GM12878 (cell line): ENCODE data around the gene AFMID. TPM values are rescaled to one million over a fixed set of nuclear protein-coding genes. Genes with fewer than 3 reads are reported as not detected.

Experiments
- ATAC-seq: fragments of 200-7000 bp; cut with Tn5 transposase; 3 replicates; pipeline ENCODE4 v1.9.1; 2020; ENCODE audit warnings: mild to moderate bottlenecking, moderate library complexity
- BruUV-seq: library from RNA; stranded (reverse); fragments of 400-500 nt; replicated peaks from 2 replicates; lab custom pipeline; 2021; lab: Mats Ljungman, UMichigan
- CTCF ChIA-PET: fragments of 300-600 bp; sonication (Branson Sonifier 250); formaldehyde crosslinking; extraction: SDS; loops from one replicate; lab custom pipeline; 2021; ENCODE audit warnings: inconsistent platforms; lab: Yijun Ruan, JAX
- POLR2A ChIA-PET: fragments of 350-600 bp; formaldehyde crosslinking; extraction: SDS; loops from one replicate; lab custom pipeline; 2021; ENCODE audit warnings: inconsistent platforms; lab: Charles Lee
- RAD21 ChIA-PET: fragments of 300-600 bp; sonication (Branson Sonifier 250); formaldehyde crosslinking; loops from one replicate; lab custom pipeline; 2023; ENCODE audit warnings: antibody characterized with exemption; ENCODE audit not compliant: unreplicated experiment; lab: Charles Lee
- SMC1A ChIA-PET: fragments of 300-600 bp; sonication (Branson Sonifier 250); formaldehyde crosslinking; loops from one replicate; lab custom pipeline; 2023; ENCODE audit not compliant: unreplicated experiment, uncharacterized antibody; lab: Charles Lee
- DNase-seq: peaks from one replicate; pipeline ENCODE4 v3.0.0-alpha.2; 2011; ENCODE audit warnings: low read depth, low spot score
- FAIRE-seq: peaks from 3 replicates; lab custom pipeline; 2011; peaks lifted over from hg19 to GRCh38; lab: Jason Lieb, UNC
- H2AFZ ChIP-seq: 2 replicates; pipeline ENCODE4 v1.6.0; 2011; ENCODE audit warnings: low read depth, low read length, control low read depth; ENCODE audit not compliant: control insufficient read depth
- H3K27ac ChIP-seq: 2 replicates; pipeline ENCODE4 v1.5.1; 2011; ENCODE audit warnings: control low read depth; ENCODE audit not compliant: control insufficient read depth, insufficient read depth
- H3K27me3 ChIP-seq, 2 experiments: replicated peaks in 1 of 2; 2 replicates each; pipeline versions ENCODE4 v1.6.0 to v1.6.1; 2011; ENCODE audit warnings: low read length in 1 of 2; ENCODE audit not compliant: control insufficient read depth in 2 of 2, insufficient read depth in 2 of 2
- H3K36me3 ChIP-seq, 2 experiments: 2 replicates each; pipeline ENCODE4 v1.5.1; 2011; ENCODE audit warnings: low read length in 1 of 2; ENCODE audit not compliant: control insufficient read depth in 2 of 2, insufficient read depth in 2 of 2
- H3K4me1 ChIP-seq: 2 replicates; pipeline ENCODE4 v1.6.1; 2011; ENCODE audit warnings: mild to moderate bottlenecking, low read length, moderate library complexity, mixed read lengths; ENCODE audit not compliant: control insufficient read depth, insufficient read depth
- H3K4me2 ChIP-seq: 2 replicates; pipeline ENCODE4 v1.6.0; 2011; ENCODE audit warnings: control low read depth; ENCODE audit not compliant: control insufficient read depth, insufficient read depth
- H3K4me3 ChIP-seq: fragments of 200-600 bp; sonication (generic); 2 replicates; pipeline ENCODE4 v1.5.1; 2016
- H3K79me2 ChIP-seq: 2 replicates; pipeline ENCODE4 v1.6.0; 2011; ENCODE audit warnings: low read length; ENCODE audit not compliant: control insufficient read depth, insufficient read depth
- H3K9ac ChIP-seq: 2 replicates; pipeline ENCODE4 v1.8.0; 2011; ENCODE audit warnings: low read length, control low read depth, mixed read lengths; ENCODE audit not compliant: control insufficient read depth, insufficient read depth
- H3K9me3 ChIP-seq: replicated peaks from 3 replicates; pipeline ENCODE4 v1.5.1; 2011; ENCODE audit warnings: mild to moderate bottlenecking, low read length; ENCODE audit not compliant: control insufficient read depth, insufficient read depth
- H4K20me1 ChIP-seq: 2 replicates; pipeline ENCODE4 v1.6.0; 2011; ENCODE audit not compliant: control insufficient read depth, insufficient read depth
- ATF7 ChIP-seq: fragments of 450-650 bp; IDR thresholded peaks from 2 replicates; pipeline ENCODE4 v1.6.1; 2016; ENCODE audit warnings: low read depth, mild to moderate bottlenecking
- CHD2 ChIP-seq: IDR thresholded peaks from 2 replicates; pipeline ENCODE4 v1.6.1; 2011; ENCODE audit warnings: low read depth, low read length, improper control_type of control experiment, borderline replicate concordance
- CREM ChIP-seq: IDR thresholded peaks from 2 replicates; pipeline ENCODE4 v1.6.1; 2014; ENCODE audit warnings: antibody characterized with exemption, low read depth
- CUX1 ChIP-seq: IDR thresholded peaks from 2 replicates; pipeline ENCODE4 v1.6.1; 2012; ENCODE audit warnings: improper control_type of control experiment, low read depth, low read length; ENCODE audit not compliant: insufficient replicate concordance
- NFYA ChIP-seq: IDR thresholded peaks from 2 replicates; pipeline ENCODE4 v1.6.1; 2011; ENCODE audit warnings: low read depth, mild to moderate bottlenecking, low read length, improper control_type of control experiment, borderline replicate concordance
- PAX5 ChIP-seq: IDR thresholded peaks from 2 replicates; pipeline ENCODE4 v1.6.1; 2011; ENCODE audit warnings: low read depth, low read length, borderline replicate concordance
- STAT3 ChIP-seq: IDR thresholded peaks from 2 replicates; pipeline ENCODE4 v1.6.1; 2011; ENCODE audit warnings: low read depth, low read length, improper control_type of control experiment
- TCF12 ChIP-seq: IDR thresholded peaks from 2 replicates; pipeline ENCODE4 v1.6.1; 2011; ENCODE audit warnings: low read depth, mild to moderate bottlenecking, low read length
- USF2 ChIP-seq: IDR thresholded peaks from 2 replicates; pipeline ENCODE4 v1.6.1; 2011; ENCODE audit warnings: low read depth, low read length, improper control_type of control experiment, borderline replicate concordance
- WGBS: methylation state at CpG from one replicate; pipeline ENCODE4 v1.1.6; 2016; ENCODE audit warnings: low lambda C conversion rate; ENCODE audit not compliant: insufficient replicate concordance, insufficient coverage; ENCODE audit errors: missing lambda C conversion rate; 5-methylcytosine and 5-hydroxymethylcytosine counted together
- in situ Hi-C: fragments of 300-500 bp; cut with MboI; formaldehyde crosslinking; loops from 9 replicates; pipeline ENCODE4 v1.14.3; 2018; ENCODE audit warnings: mixed read lengths
- intact Hi-C: fragments of 100-400 bp; cut with micrococcal nuclease; formaldehyde crosslinking; loops from one replicate; pipeline ENCODE4 v1.14.2; 2022; ENCODE audit not compliant: unreplicated experiment
- polyA plus RNA-seq, 11 experiments: library from polyadenylated mRNA; depleted of rRNA in 4 of 11; unstranded in 6 of 11; stranded (reverse) in 5 of 11; fragments of >200 nt; fragmentation: Nextera tagmentation in 4 of 11; fragmentation: Illumina TruSeq in 1 of 11; extraction: Ambion mirVana in 4 of 11; extraction: Trizol in 1 of 11; gene quantifications; 1 replicate in 1 of 11; 2 replicates in 10 of 11; pipeline versions ENCODE4 v1.2.1 to v1.2.3, GENCODE V29; 2011 to 2016; ENCODE audit warnings: inconsistent platforms in 2 of 11, missing spikeins in 2 of 11, low read depth in 1 of 11
- total RNA-seq, 4 experiments: library from RNA; depleted of rRNA in 3 of 4; stranded (reverse); fragments of >200 nt in 3 of 4; fragmentation: Illumina TruSeq in 1 of 4; extraction: Trizol in 1 of 4; gene quantifications; 2 replicates each; pipeline versions ENCODE4 v1.2.1 to v1.2.3, GENCODE V29; 2013 to 2021

The AFMID gene
- total and polyA plus RNA-seq, 10 of the 15 experiments (the other 5 are each of a cell fraction or from before 2014, with no cell fraction given) = 36.1 to 98.8 (median 51.6) TPM

GRCh38 chr17:78235885-78236284, 48.7 kb downstream of the AFMID start:
- no peaks in the 10 kb centered on the region for H3K9me3 ChIP-seq
- peaks cover 2% of the 10 kb centered on the region; the same call in 1 of the 2 replicates for H3K4me1 ChIP-seq
- H3K27ac ChIP-seq = no peak overlapping the region
- ChIA-PET SMC1A (no interaction called here), CTCF (no interaction called here), RAD21 (no interaction called here), POLR2A (no interaction called here)
- H3K4me2 ChIP-seq = no peak overlapping the region
- no peaks in the 10 kb centered on the region for H3K36me3 ChIP-seq
- no peak overlapping the region for H2AFZ ChIP-seq
- BruUV-seq = no TSS peak
- in situ Hi-C loops (no loop called here), intact Hi-C loops (no loop called here)
- no peak for TF ChIP-seq CUX1
- no peak for TF ChIP-seq TCF12
- no peak for TF ChIP-seq USF2
- TF ChIP-seq CREM = no peak
- no peak for TF ChIP-seq ATF7
- no peak for TF ChIP-seq CHD2
- TF ChIP-seq NFYA = no peak
- no peak for TF ChIP-seq PAX5
- TF ChIP-seq STAT3 = no peak
- H4K20me1 ChIP-seq = no peaks in the 10 kb centered on the region
- DNase-seq (no peak), FAIRE-seq (no peak), ATAC-seq (no peak)
- peaks cover 4 to 7% of the 10 kb centered on the region in 2 experiments; a peak in 3 of 4 replicates for H3K27me3 ChIP-seq
- no peak overlapping the region for H3K9ac ChIP-seq
- H3K4me3 ChIP-seq = no peak overlapping the region
- 63% methylated on average over 8 of the region's 8 CpGs for WGBS
- no peaks in the 10 kb centered on the region for H3K79me2 ChIP-seq
